ENCODE data around the gene MED12L. TPM values are rescaled to one million over a fixed set of nuclear protein-coding genes. Genes with fewer than 3 reads are reported as not detected.

Gene MED12L
- total and polyA plus RNA-seq, 9 of the 15 experiments (the other 6 are each of a cell fraction or from before 2014, with no cell fraction given): not detected

DNA sequence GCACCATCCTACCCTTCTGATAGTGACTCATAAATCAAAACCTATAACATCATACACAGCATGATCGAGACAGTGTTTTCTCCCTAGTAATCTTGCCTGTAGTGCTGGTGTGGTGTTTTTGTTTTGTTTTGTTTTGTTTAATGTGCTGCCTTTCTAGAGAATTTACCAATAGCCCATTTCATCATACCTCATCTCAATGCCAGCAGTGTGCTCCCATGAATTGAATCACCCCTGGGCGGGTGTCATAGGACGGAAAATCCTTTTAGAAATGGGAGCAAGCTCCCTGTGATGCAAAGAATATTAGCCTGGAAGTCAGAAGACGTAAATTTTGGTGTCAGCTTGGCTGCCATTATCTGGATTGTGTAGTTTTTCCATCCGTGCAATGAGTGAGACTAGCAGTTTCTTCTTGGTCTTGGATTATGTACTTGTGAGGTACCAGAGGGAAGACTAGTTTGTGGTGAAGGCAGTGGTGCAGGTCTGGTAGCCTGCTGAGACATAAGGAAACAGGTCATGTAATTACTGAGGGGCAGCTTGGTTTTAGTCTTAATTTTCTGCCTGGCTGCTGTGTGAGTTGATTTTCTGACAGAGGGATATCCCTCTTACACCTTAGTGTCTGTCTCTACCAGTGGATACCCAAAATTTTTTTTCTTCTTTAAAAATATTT, 345.5 kb downstream of the MED12L start (continued):
- TF ChIP-seq MYBL2 (IDR thresholded peaks at IDR 0.05; ENCODE audit: low read depth) (no peak), MYBL2 (CRISPR knock-in tag; IDR thresholded peaks at IDR 0.05; ENCODE audit: borderline replicate concordance) (no peak), KDM1A (IDR thresholded peaks at IDR 0.05) (no peak), ZNF586 (CRISPR knock-in tag; conservative IDR thresholded peaks at IDR 0.05) (no peak), L3MBTL2 (IDR thresholded peaks at IDR 0.05) (no peak), BCL6 (CRISPR knock-in tag; IDR thresholded peaks at IDR 0.05) (no peak), CCNT2 (IDR thresholded peaks at IDR 0.05; ENCODE audit: borderline replicate concordance, extremely low read depth, insufficient read length, low read depth, low read length) (no peak), FOXK1 (CRISPR knock-in tag; IDR thresholded peaks at IDR 0.05; ENCODE audit: borderline replicate concordance) (no peak)
- TF ChIP-seq, protein P1, sequence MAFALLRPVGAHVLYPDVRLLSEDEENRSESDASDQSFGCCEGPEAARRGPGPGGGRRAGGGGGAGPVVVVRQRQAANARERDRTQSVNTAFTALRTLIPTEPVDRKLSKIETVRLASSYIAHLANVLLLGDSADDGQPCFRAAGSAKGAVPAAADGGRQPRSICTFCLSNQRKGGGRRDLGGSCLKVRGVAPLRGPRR (CRISPR knock-in tag; IDR thresholded peaks at IDR 0.05): no peak
- TF ChIP-seq, protein P2, sequence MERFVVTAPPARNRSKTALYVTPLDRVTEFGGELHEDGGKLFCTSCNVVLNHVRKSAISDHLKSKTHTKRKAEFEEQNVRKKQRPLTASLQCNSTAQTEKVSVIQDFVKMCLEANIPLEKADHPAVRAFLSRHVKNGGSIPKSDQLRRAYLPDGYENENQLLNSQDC (CRISPR knock-in tag; IDR thresholded peaks at IDR 0.05): no peak

GRCh38 chr3:151431940-151432339, 346.5 kb downstream of the MED12L start:
- H3K4me1 ChIP-seq (replicated peaks in 1 of 2; ENCODE audit: control insufficient read depth in 2 of 2, insufficient read depth in 2 of 2, low read length in 2 of 2): no peaks in the 10 kb centered on the region; a peak in 2 of 5 replicates
- DNase-seq (ENCODE audit: extremely low read depth in 1 of 4, low spot score in 3 of 4) (peak in 2 of 4 experiments; percentile 11 to 28), FAIRE-seq (peak; percentile 15), ATAC-seq (peak; percentile 68; the same call in 2 of the 3 replicates)
- no peak overlapping the region for H2AFZ ChIP-seq (ENCODE audit: low read depth, low read length)
- POLR2A ChIA-PET: interaction anchor here (1.0 kb wide), 1 partner anchor 407 kb away, joined by 3 read pairs; no protein-coding TSS in a partner anchor
- CTCF ChIA-PET (ENCODE audit: low intra/inter-chr PET ratio): no interaction called here
- no TSS peak for BruUV-seq (replicated peaks)
- intact Hi-C loops (cut with micrococcal nuclease) (no loop called here), in situ Hi-C loops (cut with MboI) (loop anchor here (10.0 kb wide), 1 partner anchor 483 kb away; no protein-coding TSS in a partner anchor)
- WGBS (ENCODE audit: insufficient coverage, low coverage, missing lambda C conversion rate): 5% methylated on average over 3 of the region's 3 CpGs
- H3K4me3 ChIP-seq: no peak overlapping the region
- no peaks in the 10 kb centered on the region for H4K20me1 ChIP-seq (replicated peaks; ENCODE audit: control insufficient read depth, insufficient read depth, low read length)
- H3K9ac ChIP-seq (ENCODE audit: insufficient read depth in 1 of 2, low read depth in 2 of 2, low read length in 2 of 2): no peak overlapping the region
- H3K9me3 ChIP-seq (replicated peaks; ENCODE audit: control insufficient read depth, insufficient read depth, low read depth, low read length): no peaks in the 10 kb centered on the region
- H3K9me1 ChIP-seq (ENCODE audit: control insufficient read depth, insufficient read depth, low read length): no peaks in the 10 kb centered on the region
- H3K36me3 ChIP-seq (ENCODE audit: control insufficient read depth, insufficient read depth, low read length): no peaks in the 10 kb centered on the region
- 0 out of 5 replicates have a peak, but pooled peaks cover 0 to 5% of the 10 kb centered on the region in 2 experiments for H3K27me3 ChIP-seq (ENCODE audit: control insufficient read depth in 2 of 2, insufficient read depth in 2 of 2, low read length in 2 of 2)
- no peaks in the 10 kb centered on the region for H3K79me2 ChIP-seq (ENCODE audit: control insufficient read depth, insufficient read depth, low read length)
- H3K27ac ChIP-seq (ENCODE audit: extremely low read depth, low read depth, low read length): no peak overlapping the region
- H3K4me2 ChIP-seq (ENCODE audit: insufficient read depth, low read length): no peak overlapping the region
- TF ChIP-seq FOXA3 (CRISPR knock-in tag; conservative IDR thresholded peaks at IDR 0.05 in 1 of 2, IDR thresholded peaks at IDR 0.05 in 1 of 2) (peak in 1 of 2 experiments; percentile 85; a peak in 1 of 4 replicates), ZNF431 (CRISPR knock-in tag; IDR thresholded peaks at IDR 0.05) (no peak), HIVEP1 (CRISPR knock-in tag; IDR thresholded peaks at IDR 0.05) (no peak), TEAD4 (IDR thresholded peaks at IDR 0.05; ENCODE audit: low read length) (peak; percentile 36; the same call in 1 of the 2 replicates), TEAD4 (CRISPR knock-in tag; IDR thresholded peaks at IDR 0.05; ENCODE audit: borderline replicate concordance) (no peak)
- TF ChIP-seq, protein P3, sequence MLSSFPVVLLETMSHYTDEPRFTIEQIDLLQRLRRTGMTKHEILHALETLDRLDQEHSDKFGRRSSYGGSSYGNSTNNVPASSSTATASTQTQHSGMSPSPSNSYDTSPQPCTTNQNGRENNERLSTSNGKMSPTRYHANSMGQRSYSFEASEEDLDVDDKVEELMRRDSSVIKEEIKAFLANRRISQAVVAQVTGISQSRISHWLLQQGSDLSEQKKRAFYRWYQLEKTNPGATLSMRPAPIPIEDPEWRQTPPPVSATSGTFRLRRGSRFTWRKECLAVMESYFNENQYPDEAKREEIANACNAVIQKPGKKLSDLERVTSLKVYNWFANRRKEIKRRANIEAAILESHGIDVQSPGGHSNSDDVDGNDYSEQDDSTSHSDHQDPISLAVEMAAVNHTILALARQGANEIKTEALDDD (IDR thresholded peaks at IDR 0.05): 0 out of 2 replicates have a peak, but pooled peaks have one; percentile 36

Data from K562 (cell line).